Measurements from ENCODE around the gene CZIB. TPM values are rescaled to one million over a fixed set of nuclear protein-coding genes. Genes with fewer than 3 reads are reported as not detected.
A peak's percentile ranks its signal among the peaks of the same experiment; 100 is the strongest.

Gene CZIB
- 34.4 and 39.1 TPM in 2 replicates for total RNA-seq (2014; rRNA removed; shearing (Covaris generic))

DNA sequence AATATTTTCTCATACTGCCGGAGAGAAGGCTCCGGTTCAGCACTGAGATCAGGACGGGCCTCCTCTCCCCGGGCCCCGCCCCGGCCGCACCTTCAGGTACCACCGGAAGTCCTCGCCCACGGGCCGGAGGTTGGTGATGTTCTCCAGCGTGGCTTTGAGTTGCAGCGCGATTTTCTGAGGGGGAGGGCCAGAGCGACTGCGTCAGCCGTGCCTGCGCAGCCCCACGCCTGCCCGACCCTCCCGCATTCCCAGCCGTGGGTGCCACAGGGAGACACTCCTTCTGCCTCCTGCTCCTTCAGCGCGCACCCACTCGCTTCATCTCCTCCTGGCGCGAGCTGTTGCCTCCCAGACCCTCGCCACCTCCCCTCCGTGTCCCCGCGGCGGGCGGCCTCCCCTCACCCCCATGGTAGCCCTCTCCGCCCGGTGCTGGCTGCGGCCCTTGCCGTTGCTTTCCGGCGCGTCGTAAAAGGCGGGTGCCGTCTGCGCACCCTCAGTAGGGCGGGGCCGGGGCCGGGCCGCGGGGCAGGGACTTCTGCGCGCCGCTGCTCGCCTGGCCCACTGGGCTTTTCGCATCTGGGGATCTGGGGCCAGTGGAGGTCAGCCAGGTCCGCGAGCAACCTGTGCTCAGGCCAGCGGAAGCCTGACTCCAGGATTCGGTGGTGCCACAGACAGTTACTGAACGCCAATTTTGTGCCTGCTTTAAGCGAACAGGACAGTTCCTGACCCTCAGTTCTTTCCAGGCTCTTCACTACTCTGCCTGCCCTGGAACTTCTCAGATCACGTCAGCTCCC lies at the start of gene CZIB:
TSS of gene CZIB (minus strand) at position 464 of the 791 bp plus-strand sequence. CDS start at position 405, 59 bp downstream.
- DNase-seq (ENCODE audit: low spot score): peak; percentile 93

DNA sequence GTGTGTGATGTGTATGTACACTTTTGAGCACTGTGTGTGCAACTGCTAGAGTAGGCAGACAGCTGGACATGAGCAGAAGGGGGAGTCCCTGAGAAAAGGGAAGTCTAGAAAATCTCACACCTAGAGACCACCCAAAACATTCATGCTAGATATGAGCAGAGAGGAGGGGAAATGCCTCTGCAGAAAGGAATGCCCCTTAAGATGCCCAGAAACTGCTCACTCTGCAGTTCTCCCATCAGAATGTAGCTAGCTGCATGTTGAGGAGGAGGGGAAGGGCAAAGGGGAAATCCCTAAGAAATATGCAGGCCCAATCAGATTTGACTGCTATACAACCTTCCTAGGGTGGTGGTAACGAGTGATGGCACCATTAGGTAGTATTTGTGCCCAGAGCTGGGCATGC lies 49.7 kb upstream of the CZIB start:
- DNase-seq (ENCODE audit: low spot score): no peak

DNA sequence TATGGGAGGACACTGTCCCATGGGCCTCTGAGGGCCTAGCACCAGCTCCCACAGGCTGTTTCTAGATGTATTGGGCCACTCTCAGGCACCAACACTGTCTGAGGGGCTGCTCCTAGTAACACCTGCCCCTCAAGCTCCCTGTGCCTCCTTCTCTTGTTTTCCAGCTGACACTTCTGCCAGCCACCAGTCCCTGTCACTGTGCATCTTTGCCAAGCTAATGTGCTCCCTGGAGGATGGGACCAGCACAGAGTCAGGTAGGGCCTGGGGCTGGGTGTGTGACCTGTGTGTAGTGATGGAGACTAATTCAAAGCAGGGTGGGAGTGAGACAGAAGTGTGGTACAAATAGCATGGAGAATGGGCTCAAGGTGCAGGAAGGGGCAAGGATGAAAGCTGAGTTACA lies 47.3 kb upstream of the CZIB start:
- no peak for DNase-seq (ENCODE audit: low spot score)

- DNase-seq (ENCODE audit: low spot score): peak; percentile 47
These were observed 45.6 kb upstream of the CZIB start for GRCh38 chr1:53266038-53266437.

- DNase-seq (ENCODE audit: low spot score): no peak
These were observed 45.1 kb upstream of the CZIB start for GRCh38 chr1:53265581-53265980.

DNA sequence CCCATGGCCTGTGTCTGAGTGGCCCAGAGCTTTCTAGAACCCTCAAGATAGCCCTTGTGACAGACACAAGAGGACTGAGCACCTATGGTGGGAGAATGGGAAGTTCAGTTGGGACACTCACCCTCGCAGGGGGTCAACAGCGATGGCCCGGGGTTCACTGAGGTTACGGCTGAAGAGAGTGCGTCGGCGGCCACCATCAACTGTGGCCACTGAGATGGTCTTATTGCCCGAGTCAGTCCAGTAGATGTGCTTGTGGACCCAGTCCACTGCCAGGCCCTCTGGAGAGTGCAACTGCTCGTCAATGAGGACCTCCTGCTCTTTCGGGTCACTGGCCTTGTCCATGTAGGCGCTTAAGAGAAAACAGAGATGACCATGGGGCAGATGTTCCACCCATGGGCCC lies 43.6 kb upstream of the CZIB start:
- DNase-seq (ENCODE audit: low spot score): no peak

DNA sequence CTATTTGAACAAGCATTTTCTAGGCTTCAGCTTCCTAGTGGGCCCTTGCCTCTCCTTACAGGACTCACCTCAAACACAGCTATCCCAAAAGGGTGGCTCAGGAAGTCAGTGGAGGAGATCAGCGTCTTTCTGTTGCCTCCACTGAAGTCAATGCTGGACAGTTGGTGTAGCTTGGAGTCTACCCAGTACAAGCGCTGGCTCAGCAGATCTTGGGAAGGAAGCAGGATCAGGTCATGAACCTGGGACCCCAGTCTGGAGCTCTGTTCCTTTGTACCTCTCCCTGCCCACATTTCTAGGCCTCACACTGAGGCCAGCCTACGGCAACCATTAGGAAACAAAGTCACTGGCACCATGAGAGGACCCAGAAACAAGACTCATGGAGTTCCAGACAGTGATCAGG lies 41.6 kb upstream of the CZIB start:
- no peak for DNase-seq (ENCODE audit: low spot score)

DNA sequence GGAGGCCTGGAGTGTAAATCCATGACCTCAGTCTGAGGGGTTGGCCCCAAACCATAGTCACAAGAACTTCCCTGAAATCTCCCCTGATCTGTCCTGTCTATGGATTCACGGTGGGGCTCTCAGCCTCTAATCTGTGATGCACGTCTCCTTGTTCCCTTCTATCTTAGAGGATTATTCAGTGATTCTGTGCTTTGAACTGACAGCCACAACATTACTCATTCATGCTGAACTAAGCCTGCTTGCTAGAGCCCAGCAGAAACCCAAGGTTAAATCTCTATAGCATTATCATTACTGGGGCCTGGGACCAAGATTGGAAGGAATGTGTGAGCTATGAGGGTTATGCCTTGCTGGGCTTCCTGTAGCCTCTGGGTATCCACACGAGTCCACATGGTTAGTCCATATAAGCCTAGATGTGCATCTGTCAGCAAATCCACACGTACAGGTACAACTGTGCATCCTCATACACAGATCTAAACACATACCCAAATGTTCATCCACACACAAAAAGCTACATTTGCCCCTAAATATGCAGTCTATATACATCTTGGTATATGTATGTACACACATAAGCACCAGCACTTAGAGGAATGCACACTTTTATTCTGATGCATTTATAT lies 40.3 kb upstream of the CZIB start:
- no peak for DNase-seq (ENCODE audit: low spot score)

- no peak for DNase-seq (ENCODE audit: low spot score)
These were observed 39.5 kb upstream of the CZIB start for GRCh38 chr1:53259932-53260331.

- no peak for DNase-seq (ENCODE audit: low spot score)
These were observed 37.8 kb upstream of the CZIB start for GRCh38 chr1:53258216-53258615.

DNA sequence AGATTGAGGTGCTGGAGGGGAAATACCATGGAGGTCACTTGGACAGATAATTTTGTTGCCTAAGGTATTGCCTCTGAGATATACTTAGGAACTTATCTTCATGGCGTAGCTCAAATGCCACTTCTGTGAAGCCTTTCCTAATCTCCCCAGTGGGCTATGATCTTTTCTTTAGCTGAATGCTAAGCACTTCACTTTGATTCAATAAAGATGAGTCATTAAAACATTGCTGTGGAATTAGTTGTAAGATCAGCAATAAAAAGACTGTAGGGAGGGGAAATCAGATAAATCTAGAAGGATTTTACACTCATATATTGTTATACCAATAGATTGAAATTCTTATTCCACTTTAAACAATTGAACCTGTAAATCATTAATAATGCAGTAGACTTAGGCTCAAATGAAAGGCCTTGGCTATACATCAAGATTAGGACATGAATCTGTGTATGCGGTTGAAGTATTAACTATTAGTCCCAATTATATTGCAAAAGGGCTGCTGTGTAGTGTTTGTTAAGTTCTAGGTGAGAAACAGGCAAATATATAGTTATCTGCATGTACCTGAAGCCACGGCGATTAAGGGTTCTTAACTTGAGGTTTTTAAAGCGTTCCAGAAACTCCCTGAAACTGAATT lies 37.1 kb upstream of the CZIB start:
- no peak for DNase-seq (ENCODE audit: low spot score)

- DNase-seq (ENCODE audit: low spot score): no peak
These were observed 36.3 kb upstream of the CZIB start for GRCh38 chr1:53256511-53257453.

DNA sequence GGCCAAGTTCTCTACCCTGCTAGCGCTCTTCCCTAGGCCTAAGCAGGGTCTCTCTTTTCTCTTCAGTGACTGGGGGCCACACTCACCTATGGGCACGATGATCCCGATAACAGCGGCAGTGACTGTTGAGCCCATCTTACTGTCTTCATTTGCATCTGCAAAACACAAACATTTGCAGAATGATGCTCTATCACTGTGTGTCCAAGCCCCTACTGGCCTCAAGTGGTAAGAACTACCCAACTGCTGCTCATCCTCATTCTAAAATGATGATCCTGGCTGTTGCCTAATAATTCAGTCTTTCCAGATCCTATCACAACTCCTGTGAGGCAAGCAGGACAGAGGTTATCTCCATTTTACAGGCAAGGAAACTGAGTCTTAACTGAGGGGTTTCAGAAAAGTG lies 34.6 kb upstream of the CZIB start:
- no peak for DNase-seq (ENCODE audit: low spot score)

DNA sequence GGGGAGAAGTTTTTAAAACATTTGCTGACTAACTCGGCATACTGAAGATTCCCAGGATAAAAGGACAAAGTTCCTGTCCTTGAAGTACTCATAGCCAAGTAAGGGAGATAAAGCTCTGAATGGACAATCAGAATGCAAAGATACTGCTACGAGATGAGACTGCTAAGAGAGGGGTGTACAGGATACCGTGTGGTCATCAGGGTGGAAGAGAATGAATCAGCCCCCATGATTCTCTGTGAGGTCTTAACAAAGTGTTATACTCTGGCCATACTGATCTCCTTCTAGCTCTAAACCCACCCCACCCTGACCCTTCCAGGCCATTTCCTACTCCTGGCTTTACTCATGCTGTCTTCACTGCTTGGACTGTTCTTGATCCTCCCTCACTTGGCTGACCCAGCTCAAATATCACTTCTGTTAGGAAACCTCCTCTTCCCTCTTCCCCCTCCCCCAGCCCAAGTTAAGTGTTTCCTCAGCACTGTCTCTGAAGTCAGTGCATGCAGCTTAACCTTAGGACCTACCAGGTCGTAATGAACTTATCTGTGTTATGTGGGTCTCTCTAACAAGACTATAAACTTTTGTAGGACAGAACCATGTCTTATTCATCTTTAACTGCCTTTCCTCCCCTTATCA lies 33.7 kb upstream of the CZIB start:
- no peak for DNase-seq (ENCODE audit: low spot score)

DNA sequence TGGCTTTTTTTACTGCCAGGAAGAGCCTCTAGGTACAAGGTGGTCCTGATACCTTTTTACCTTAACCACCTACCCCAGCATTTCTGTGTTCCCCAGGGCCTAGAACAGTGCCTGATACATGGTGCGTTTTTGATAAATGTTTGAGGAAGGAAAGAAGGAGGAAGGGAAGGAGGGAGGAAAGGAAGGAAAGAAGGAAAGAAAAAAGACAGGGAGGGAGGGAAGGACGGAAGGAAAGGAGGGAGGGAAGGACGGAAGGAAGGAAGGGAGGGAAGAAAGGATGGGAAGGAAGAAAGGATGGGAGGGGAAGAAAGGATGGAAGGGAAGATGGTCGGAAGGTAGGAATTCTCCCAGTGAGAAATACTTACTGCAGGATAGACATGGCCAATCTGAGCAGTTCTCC lies 29.9 kb upstream of the CZIB start:
- DNase-seq (ENCODE audit: low spot score): no peak

GRCh38 chr1:53249706-53250105 lies 29.3 kb upstream of the CZIB start:
- no peak for DNase-seq (ENCODE audit: low spot score)

- DNase-seq (ENCODE audit: low spot score): no peak
These were observed 26.1 kb upstream of the CZIB start for GRCh38 chr1:53246261-53247134.

DNA sequence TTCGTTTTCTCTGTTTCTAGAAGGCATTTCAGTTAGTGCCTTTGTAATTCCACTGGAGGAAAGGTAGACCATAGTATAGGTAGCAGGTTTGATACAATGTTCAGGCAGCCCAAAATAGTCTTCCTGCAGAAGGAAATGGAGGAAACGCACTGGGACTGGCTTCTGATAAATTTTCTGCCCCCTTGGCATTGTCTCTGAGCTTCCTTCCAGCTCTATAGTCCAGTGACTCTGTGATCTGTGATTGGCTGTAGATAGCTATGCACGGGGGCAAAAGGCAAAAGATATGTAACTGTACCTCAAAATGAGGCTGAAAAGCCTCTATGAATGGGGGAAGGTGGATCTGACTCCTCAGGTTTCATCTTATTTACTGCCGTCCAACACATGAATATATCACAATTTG lies 23.7 kb upstream of the CZIB start:
- DNase-seq (ENCODE audit: low spot score): no peak

GRCh38 chr1:53242381-53242780 lies 21.9 kb upstream of the CZIB start:
- no peak for DNase-seq (ENCODE audit: low spot score)

DNA sequence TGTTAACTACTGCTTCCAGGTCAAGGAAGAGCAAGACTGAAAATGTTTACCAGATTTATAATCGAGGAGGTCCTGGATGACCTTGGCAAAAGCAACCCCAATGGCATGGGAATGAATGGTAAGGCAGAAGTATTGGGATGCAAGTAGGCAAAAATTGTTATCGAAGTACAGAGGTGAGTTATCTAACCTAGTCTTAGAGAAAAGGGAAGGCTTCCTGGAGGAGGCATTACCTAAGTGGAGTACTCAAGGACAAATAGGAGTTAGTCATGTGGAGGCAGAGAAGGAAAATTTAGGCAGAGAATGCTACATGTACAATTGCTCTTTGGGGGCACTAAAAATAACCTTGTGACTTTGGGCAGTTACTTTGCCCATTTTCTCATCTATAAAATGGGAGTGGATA lies 21.4 kb upstream of the CZIB start:
- no peak for DNase-seq (ENCODE audit: low spot score)

All from HT-29 (cell line).